ENCODE results near the gene MTMR12. TPM values are rescaled to one million over a fixed set of nuclear protein-coding genes. Genes with fewer than 3 reads are reported as not detected.

Gene MTMR12, protein sequence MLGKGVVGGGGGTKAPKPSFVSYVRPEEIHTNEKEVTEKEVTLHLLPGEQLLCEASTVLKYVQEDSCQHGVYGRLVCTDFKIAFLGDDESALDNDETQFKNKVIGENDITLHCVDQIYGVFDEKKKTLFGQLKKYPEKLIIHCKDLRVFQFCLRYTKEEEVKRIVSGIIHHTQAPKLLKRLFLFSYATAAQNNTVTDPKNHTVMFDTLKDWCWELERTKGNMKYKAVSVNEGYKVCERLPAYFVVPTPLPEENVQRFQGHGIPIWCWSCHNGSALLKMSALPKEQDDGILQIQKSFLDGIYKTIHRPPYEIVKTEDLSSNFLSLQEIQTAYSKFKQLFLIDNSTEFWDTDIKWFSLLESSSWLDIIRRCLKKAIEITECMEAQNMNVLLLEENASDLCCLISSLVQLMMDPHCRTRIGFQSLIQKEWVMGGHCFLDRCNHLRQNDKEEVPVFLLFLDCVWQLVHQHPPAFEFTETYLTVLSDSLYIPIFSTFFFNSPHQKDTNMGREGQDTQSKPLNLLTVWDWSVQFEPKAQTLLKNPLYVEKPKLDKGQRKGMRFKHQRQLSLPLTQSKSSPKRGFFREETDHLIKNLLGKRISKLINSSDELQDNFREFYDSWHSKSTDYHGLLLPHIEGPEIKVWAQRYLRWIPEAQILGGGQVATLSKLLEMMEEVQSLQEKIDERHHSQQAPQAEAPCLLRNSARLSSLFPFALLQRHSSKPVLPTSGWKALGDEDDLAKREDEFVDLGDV
- 27.8 and 32.5 TPM in 2 replicates for total RNA-seq

DNA sequence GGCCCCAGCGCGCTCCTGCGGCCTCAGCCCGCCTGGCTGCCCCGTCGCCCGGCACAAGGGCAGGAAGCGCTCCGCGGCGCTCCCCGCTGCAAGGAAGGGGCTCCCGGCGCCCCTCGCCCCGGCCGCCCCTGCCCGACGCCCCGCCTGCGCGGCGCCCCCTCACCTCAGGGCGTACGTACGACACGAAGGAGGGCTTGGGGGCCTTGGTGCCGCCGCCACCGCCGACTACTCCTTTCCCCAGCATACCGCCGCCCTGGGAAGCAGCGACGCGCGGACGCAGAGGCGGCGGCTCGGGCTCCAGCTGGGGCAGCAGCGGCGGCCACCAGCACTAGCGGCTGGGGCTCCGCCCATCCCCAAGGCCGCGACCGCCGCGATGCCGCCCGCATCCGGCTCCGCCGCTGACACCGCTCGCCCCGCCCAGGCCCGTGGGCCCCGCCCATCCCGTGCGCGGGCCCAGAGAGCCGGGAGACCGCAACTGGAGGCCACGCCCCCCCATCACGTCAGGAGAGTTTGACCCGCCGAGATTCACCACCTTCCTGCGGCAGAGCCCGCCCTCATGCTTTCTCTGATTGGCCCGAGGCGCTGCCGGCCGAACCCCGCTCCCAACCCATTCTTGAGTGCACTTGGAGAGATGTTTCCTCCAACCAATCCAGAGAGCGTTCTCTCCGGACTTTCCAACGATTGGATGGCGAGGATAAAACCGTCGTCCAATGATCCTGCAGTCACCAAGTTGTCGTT, at the start of gene MTMR12:
MTMR12 (minus strand) TSS at position 345 of the 738 bp plus-strand sequence; CDS start at position 244, 101 bp downstream.
- intact Hi-C loops (cut with micrococcal nuclease) = loop anchor here (1.0 to 5.0 kb wide), 15 partner anchors 17 to 1695 kb away; partner anchors contain the start of genes AMACR, C5orf22, DROSHA and GOLPH3

DNA sequence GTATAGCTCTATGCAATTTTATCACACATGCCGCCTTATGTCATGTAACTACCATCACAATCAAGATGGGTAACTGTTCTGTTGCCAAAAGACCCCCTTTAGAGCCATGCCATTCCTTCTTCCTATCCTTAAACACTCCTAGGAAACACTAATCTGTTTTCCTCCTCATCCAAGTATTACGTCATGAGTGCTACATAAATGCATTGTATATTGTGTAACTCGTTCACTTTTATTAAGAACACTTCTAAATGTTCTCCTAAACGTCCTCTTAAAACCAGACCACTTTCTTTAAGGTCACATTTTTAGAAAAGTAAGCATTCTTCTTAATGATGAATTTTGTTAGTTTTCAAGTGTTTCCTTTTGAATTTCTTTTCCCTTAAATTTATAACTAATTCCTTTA, 49.8 kb upstream of the MTMR12 start:
- intact Hi-C loops (cut with micrococcal nuclease) = no loop called here

DNA sequence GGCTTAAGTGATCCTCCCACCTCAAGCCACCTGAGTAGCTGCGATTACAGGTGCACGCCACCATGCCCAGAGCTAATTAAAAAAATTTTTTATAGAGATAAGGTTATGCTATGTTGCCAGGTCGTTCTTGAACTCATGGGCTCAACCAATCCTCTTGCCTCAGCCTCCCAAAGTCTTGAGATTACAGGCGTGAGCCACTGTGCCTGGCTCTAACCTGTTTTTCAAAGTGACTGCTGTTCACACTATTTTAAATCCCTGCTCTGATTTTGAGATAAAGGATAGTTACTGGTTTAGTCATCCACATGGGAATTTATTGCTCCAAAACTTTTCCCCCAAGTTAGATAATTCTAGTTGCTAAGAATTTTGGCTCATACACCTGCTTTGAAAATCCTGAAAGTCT, 48.2 kb upstream of the MTMR12 start:
- intact Hi-C loops (cut with micrococcal nuclease) = no loop called here

DNA sequence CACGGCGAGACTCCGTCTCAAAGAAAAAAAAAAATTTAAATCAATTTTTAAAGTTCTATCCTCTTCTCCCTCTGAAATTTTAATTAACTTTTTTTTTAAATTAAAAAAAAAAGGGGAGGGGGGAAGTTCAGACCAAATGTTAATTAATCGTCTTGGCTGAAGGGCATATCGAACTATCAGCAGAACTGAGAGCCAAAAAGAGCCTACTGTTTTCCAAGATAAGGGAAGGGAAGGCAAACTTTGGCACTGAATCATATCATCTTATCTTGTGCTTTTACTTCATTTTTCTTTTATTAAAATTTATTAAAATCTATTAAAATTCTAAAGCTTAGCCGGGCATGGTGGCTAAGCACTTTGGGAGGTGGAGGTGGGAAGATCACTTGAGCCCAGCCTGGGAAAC, 45.9 kb upstream of the MTMR12 start:
- intact Hi-C loops (cut with micrococcal nuclease) = no loop called here

DNA sequence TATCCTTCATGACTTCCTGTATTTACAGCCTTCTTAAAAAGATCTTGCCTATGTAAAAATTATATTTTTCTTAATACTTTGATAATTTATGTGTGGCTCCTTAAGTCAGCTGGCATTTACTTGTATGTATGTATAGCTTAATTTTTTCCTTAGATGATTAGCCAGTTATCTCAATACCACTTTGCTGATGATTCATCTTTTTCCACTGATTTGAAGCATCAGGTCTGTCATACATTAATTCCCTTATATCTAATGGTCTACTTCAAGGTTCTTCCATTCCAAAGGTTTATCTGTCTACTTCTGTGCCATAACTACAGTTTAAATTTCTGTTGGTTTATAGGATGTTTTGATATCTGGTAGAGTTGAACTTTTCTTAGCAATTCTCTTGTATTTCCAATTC, 44.9 kb upstream of the MTMR12 start:
- intact Hi-C loops (cut with micrococcal nuclease) = no loop called here

DNA sequence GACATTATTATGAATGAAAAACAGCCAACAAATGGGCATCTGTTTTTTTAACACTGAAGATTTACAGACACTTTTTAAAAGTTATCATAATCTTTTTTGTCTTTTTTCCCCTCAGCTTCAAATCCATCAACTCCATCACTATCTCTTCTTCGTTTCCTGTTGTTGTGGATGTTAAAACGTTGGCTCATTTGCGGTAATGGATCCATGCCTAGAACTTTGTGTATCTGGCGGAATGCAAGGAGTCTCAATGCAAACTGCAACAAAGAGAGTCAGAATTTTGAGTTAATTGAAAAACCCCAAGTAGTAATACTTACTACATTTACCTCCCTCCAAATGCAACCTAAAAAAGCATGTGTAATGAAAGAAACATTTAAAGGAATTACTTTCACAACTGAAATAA, 42.9 kb upstream of the MTMR12 start:
- intact Hi-C loops (cut with micrococcal nuclease) = no loop called here

DNA sequence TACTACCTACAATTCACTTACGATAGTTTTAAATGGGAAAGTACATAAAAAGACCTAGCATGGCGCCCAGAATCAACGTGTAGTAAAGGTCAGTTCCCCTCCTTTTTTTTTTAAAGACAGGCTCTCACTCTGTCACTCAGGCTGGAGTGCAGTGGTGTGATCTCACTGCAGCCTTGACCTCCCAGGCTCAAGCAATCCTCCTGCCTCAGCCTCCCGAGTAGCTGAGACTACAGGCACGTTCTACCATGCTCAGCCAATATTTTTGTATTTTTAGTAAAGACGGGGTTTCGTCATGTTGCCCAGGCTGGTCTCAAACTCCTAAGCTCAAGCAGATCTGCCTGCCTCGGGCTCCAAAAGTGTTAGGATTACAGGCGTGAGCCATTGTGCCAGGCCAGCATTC, 40.7 kb upstream of the MTMR12 start:
- intact Hi-C loops (cut with micrococcal nuclease) = no loop called here

DNA sequence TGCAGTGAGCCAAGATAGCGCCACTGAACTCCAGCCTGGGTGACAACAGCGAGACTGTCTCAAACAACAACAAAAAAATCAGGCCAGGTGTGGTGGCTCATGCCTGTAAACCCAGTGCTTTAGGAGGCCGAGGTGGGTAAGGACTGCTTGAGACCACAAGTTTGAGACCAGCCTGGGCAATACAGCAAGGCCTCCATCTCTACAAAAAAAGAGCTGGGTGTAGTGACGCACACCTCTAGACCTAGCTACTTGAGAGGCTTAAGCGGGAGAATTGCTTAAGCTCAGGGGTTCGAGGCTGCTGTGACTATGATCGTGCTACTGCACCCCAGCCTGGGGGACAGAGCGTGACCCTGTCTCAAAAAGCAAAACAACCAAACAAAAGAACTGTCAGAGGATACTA, 39.9 kb upstream of the MTMR12 start:
- intact Hi-C loops (cut with micrococcal nuclease) = no loop called here

DNA sequence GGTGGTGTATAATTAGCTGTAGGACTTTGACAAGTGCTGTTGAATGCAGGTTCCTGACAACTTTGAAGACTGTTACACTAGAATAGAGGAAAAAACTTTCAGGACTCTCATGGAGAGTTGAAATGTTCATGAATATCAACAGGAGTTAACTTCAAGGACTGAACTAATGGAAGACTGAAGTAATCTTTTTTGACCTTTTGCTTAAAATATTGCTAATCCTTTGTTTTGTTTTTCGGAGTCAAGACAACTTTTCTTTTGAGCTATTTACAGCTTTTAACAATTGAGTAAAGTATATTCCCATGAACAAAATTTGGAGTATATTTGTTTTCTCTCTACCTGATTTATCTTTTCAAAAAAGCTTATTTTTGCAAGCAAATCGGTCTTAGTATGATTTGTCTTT, 34.1 kb upstream of the MTMR12 start:
- intact Hi-C loops (cut with micrococcal nuclease) = no loop called here

DNA sequence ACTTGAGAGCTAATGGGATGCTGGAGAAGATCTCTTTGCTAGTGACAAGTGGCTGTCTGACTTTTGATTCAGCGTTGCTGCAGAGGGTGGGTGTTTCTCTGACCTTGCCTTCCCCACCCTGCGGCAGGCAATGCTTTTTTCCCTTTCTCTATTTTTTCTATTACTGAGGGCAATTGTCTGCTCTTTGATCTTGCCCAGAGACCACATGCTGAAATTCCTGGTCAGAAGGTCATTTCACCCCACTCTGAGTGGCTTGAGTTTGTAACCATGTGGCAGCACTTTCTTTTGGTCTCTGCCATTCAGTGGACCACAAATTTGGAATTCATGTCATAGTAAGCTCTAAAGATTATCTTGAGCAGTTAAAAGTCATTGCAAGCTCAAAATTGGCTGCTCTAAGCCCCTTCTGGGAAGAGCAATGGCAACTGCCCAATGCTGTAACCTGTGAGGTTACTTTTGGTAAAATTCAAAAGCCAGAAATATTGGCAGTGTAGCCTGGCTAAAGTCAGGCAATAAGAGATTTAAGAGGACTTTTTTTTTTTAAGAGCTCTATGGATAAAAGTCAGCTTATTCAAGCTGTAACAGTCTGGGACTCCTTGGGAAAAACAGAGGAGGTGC, 30.4 kb upstream of the MTMR12 start:
- intact Hi-C loops (cut with micrococcal nuclease) = no loop called here

DNA sequence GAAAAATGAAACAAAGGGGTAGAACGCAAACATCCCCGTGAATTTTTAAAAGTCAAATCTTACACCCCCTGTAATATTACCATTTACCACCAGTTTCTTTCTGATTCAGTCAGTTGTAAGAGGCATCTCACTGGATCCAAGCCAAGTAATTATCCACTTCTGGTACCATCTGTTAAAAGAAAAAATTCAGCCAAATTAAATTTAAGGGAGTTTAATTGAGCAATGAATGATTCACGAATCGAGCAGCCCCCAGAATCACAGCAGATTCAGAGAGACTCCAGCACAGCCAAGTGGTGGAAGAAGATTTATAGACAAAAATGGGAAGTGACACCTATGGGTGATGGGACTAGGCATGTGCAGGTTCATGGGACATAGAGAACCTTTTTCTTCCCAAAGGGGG, 29.9 kb upstream of the MTMR12 start:
- intact Hi-C loops (cut with micrococcal nuclease) = no loop called here

DNA sequence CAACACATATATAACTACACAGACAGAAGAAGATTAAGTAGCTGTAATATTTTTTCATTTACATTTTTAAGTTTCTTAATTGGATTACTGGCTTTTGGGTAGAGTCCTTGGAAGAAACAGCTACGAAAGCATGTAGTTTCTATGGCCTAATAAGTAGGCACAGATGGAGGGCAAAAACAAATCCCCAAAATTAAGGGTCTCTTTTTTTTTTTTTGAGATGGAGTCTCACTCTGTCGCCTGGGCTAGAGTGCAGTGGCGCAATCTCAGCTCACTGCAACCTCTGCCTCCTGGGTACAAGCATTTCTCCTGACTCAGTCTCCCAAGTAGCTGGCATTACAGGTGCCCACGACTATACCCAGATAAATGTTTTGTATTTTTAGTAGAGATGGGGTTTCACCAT, 27.1 kb upstream of the MTMR12 start:
- intact Hi-C loops (cut with micrococcal nuclease) = no loop called here

DNA sequence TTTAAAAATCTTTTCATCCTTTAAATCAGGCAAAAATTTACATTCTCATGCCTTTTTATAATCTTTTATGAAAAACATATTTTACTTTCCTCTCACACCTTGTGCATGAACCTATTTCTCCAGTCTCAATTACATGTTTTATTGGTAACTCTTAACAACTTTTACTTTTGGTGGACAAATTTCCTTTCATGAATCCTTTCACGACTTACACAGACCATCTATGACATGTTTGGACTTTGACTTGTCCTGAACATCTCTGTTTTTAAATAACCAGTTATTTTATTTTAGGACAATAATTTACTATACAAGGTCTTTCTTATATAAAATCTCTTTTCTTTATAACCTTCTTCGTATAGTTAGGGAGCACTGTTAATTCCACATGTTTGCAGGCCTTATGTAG, 26.5 kb upstream of the MTMR12 start:
- intact Hi-C loops (cut with micrococcal nuclease) = no loop called here

DNA sequence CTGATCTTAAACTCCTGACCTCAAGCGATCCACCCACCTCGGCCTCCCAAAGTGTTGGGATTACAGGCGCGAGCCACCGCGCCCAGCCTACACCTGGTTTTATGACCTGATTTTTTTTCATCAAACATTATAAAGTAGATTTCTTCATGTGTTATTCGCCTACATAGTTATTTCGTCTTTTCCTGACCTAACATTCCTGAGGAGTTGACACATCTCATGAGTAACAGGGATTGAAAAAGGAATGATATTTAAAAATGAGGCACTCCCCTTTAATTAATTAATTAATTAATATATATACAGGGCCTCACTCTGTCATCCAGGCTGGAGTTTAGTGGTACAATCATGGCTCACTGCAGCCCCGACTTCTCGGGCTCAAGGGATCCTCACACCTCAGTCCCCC, 20.2 kb upstream of the MTMR12 start:
- intact Hi-C loops (cut with micrococcal nuclease) = no loop called here

DNA sequence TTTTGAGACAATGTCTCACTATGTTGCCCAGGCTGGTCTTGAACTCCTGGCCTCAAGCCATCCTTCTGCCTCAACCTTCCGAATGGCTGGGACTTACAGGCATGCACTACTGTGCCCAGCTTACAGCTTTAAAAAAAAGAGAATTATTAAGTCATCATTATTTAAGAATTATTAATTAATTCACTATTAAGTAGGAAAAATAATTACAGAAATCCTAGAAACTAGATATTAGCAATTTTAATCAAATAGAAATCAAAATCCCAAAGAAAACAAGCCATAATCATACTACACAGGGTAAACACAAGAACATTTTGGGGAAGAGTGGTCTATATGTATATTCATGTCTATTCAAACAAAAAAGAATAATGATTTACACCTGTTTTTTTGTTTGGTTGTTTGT, 19.6 kb upstream of the MTMR12 start:
- intact Hi-C loops (cut with micrococcal nuclease) = no loop called here

DNA sequence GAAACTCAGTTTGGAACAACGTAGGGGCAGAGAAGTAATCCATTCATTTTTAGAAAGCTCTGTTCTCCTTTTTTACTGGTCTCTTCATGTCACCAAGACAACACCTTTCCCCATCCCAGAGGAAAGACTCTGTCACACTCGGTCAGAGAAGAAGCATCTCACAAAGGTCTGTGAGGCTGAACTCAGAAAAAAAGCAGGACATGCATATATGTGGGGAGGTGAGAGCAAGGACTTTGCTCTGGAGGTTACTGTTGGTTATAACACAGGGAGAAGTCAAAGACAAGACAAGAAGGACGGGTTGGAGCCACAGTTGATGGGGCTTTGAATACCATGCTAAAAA, 19.2 kb upstream of the MTMR12 start:
- intact Hi-C loops (cut with micrococcal nuclease) = no loop called here

DNA sequence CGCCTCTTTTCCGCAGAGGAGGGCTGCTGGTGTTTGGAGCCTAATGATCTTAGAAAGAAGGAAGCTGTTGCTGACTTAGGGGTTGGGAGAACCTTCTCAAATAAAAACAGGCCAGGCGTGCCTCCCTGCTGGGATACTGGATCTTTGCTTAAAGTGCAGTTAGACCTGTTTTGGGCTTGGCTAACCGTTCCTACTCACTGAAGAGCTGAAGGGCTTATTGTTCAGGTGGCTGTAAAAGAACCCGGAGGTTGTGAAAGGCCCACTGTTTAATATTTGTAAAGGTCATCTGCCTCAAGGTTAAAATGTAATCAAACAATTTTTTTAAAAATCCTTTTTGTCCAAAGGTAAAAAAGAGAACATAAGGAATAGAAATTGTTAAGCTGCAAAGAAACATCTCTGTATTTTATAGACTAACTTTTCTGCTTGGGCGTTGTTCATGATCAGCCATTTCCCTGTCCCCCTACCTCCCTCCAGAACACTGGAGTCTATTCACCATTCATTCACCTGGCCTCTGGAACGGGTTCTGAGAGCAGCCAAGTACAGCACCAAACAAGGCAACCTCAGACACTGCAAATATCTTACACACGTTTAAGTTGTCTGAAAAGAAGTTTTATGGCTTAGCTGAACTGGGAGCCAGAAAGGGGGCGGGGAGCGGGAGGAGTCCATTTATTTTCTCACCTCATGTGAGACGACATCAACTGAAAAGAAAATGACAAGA, 18.6 kb upstream of the MTMR12 start:
- intact Hi-C loops (cut with micrococcal nuclease) = no loop called here

DNA sequence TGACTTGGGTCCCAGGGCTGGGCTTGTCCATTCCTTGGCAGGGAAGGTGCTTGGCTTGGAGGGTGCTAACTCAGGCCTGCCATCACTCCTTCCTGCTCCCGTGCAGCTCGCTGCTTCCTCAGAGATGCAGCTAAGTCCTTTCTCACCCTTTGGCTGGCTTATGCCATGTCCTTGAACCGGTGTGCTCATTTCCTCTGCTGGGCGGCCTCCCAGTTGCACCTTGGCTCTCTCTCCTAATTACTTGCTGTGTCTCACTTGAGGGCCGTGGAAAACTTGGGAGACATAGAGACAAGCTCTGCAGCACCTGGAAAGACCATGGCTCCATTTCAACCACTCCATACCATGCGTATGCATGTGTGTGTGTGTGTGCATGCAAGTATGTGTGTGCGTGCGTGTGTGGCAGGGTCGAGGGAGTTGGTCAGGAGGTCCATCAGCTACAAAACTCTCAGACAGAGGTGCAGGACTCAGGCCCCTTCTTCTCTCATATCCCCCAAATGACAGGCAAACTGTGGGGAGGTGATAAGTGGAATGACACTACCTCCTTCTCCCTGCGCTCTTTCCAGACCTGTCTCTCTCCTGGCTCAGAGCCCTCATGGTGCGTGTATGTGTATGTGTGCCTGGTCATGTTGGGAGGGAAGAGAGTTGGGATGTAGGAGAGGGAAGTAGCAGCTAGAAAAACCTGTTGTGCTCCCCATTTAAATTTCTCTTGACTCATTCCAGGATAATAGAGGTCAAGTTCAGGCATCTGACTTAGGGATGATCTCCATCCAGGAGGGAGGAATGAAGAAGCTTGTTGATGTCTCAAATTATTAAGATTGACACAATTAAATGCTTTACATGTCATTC, 17.6 kb upstream of the MTMR12 start:
- intact Hi-C loops (cut with micrococcal nuclease) = no loop called here

DNA sequence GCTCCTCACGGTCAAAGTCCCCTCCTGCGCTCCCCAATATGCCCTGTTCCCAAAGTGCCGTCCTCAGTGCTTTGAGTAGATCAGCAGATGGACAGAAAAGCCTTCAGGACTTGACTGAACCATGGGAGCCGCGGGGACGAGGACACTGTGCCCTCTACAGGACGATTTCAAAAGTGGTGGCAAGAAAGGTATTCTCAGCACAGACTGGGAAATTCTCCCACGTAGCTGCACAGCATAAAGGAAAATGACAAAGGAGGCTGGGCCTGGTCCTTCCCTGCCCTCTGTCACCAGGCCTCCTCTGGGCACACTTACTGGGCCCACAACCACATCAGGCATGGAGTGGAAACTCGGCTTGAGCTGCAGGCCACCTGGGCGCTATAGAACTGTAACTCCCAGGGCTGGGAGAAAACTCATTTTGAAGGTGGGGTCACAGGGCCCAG, 16.7 kb upstream of the MTMR12 start:
- intact Hi-C loops (cut with micrococcal nuclease) = loop anchor here (1.0 kb wide), 6 partner anchors 16 to 748 kb away; partner anchors contain the start of gene GOLPH3

DNA sequence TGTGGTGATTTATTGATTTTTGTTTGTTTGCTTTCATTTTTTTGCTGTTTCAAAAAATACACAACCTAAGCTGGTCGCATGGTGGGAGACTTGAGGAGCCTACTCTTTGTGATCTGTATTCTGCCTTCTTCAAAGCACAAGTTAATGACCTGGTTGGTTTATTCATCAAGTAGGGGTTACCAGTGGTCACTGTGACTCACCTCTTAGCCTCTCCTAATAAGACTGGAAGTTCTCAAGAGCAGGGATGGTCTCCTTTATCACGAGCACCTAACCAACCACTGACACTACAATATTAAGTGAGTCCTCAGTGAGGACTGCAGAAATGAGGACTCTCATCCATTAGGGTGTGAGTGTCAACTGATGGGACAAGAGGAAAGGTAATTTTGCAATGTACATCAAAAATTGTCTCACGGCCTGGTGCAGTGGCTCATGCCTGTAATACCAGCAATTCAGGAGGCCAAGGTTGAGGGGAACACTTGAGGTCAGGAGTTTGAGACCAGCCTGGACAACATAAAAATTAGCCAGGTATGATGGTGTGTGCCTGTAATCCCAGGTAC, 13.6 kb upstream of the MTMR12 start:
- intact Hi-C loops (cut with micrococcal nuclease) = no loop called here

Data from T-helper 1 cell treated with Interleukin-12 subunit alpha and Interleukin-12 subunit beta and Interleukin-4 antibody, amounts not matched to agents 30 ng/mL and 1 ng/mL, for 36 hours (primary cell).